ENCODE results near the gene LOXL1. TPM values are rescaled to one million over a fixed set of nuclear protein-coding genes. Genes with fewer than 3 reads are reported as not detected.

Gene LOXL1
- total RNA-seq, 1 experiment from 2014 or later: 249 TPM

DNA sequence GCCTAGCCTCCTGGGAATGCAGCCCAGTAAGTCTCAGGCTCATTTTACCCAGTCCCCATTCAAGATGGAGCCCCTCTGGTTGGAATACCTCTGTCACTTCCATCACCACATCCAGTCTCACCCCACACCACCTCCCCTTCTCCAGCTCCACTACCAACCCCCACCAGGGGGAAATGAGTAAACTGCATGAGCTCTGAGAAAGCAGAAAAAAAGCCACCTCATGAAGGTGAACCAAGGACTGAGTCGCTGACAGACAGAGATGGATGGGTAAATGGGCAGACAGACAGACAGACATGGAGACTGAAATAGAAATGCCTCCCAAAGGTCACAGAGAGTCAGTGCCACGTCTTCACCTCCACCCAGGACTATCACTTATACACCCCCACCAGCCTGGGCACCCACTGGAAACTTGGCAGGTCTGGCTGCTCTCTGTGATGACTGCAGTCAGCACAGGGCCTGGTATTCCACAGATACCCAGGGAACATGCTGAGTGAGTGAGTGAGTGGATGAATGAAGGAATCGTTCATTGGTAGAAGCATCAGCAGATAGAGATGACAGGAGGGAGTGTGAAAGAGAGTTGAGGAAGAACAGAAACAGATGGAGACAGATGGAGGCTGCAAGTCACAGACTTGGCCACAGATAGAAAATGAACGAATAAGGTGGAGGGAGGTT is 4.9 kb upstream of the LOXL1 start:
- Histone ChIP-seq H2AFZ (ENCODE audit: low read length) (no peak overlapping the region), H3K4me3 (ENCODE audit: low read length) (no peak overlapping the region), H4K20me1 (ENCODE audit: low read length) (no peaks in the 10 kb centered on the region), H3K9me2 (replicated peaks; ENCODE audit: low read length) (no peaks in the 10 kb centered on the region), H3K27me3 (ENCODE audit: low read length) (no peaks in the 10 kb centered on the region), H3K79me2 (ENCODE audit: low read length) (peaks cover 88% of the 10 kb centered on the region), H3F3A (ENCODE audit: low read length, unreplicated experiment) (peaks cover 7% of the 10 kb centered on the region), H3K4me1 (ENCODE audit: insufficient read depth, low read length) (peaks cover 94% of the 10 kb centered on the region), H3K9ac (ENCODE audit: low read length) (no peak overlapping the region), H3K9me3 (ENCODE audit: low read length) (no peaks in the 10 kb centered on the region), H3K4me2 (ENCODE audit: low read length) (peak overlapping the region; percentile 83; the same call in 1 of the 2 replicates), H3K36me3 (ENCODE audit: low read depth, low read length) (peaks cover 60% of the 10 kb centered on the region), H3K27ac (ENCODE audit: low read length) (peak overlapping the region; percentile 71)
- POLR2A ChIA-PET (ENCODE audit: unreplicated experiment): no interaction called here
- BruUV-seq (replicated peaks): no TSS peak
- DNase-seq (peak; percentile 46), ATAC-seq (no peak)
- intact Hi-C loops (cut with micrococcal nuclease): no loop called here
- CTCF ChIA-PET: no interaction called here
- TF ChIP-seq EZH2 (IDR thresholded peaks at IDR 0.05; ENCODE audit: low read length, unreplicated experiment) (no peak), EZH2phosphoT487 (IDR thresholded peaks at IDR 0.05; ENCODE audit: borderline replicate concordance, low read length) (no peak)
- TF ChIP-seq, protein P1, sequence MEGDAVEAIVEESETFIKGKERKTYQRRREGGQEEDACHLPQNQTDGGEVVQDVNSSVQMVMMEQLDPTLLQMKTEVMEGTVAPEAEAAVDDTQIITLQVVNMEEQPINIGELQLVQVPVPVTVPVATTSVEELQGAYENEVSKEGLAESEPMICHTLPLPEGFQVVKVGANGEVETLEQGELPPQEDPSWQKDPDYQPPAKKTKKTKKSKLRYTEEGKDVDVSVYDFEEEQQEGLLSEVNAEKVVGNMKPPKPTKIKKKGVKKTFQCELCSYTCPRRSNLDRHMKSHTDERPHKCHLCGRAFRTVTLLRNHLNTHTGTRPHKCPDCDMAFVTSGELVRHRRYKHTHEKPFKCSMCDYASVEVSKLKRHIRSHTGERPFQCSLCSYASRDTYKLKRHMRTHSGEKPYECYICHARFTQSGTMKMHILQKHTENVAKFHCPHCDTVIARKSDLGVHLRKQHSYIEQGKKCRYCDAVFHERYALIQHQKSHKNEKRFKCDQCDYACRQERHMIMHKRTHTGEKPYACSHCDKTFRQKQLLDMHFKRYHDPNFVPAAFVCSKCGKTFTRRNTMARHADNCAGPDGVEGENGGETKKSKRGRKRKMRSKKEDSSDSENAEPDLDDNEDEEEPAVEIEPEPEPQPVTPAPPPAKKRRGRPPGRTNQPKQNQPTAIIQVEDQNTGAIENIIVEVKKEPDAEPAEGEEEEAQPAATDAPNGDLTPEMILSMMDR (conservative IDR thresholded peaks at IDR 0.05; ENCODE audit: low read depth, low read length): no peak

DNA sequence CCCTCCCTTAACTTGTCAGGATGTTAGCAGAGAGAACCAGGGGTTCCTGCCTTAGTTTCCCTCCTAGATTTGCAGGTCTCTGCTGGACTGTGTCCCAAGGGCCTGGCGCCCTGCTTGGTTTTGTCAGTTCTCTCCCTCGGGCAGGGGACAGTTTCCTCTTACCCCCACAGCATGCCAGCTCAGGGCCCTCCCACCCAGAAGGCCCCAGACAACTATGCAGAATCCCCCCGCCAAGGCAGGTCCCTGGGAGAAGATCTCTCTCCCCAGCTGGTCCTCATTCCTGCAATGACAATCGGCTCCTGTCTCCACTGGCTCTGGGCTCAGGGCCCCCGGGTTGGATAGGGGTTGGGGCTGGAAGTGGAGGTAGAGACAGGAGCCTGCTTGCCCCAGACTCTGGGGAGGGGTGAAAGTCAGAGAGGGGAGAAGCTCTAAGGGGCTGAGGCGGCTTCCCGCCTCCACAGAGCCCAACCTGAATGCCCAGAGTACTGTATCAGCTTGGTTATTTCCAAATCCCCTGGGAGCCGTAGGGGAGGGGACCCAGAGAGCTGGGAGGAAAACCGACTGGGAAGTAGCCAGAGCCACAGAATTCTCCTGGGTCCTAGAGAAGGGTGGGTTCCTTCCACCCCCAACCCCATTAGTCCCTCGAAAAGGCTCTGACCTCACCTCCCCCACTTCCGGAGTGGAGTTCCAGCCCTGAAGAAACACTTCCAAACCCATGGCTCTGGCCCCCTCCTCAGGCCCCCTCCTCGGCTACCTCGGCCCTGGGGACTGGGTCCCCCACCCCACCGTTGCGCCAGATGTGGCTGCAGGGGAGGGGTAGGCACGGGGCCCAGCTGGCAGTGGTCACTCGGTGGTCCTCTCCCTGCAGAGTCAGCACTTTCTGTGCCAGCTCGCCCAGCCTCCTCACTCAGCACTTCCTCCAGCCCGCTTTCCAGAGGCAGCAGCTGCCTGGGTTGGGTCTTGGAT is 3.8 kb upstream of the LOXL1 start:
- H3K4me2 ChIP-seq (ENCODE audit: low read length): peak overlapping the region; percentile 83
- no peak for ATAC-seq
- ChIA-PET POLR2A (ENCODE audit: unreplicated experiment) (no interaction called here), CTCF (no interaction called here)
- H4K20me1 ChIP-seq (ENCODE audit: low read length): no peaks in the 10 kb centered on the region
- H2AFZ ChIP-seq (ENCODE audit: low read length): no peak overlapping the region
- BruUV-seq (replicated peaks): no TSS peak
- peaks cover 91% of the 10 kb centered on the region for H3K79me2 ChIP-seq (ENCODE audit: low read length)
- intact Hi-C loops (cut with micrococcal nuclease): no loop called here
- no peaks in the 10 kb centered on the region for H3K9me2 ChIP-seq (replicated peaks; ENCODE audit: low read length)
- peaks cover 50% of the 10 kb centered on the region for H3K36me3 ChIP-seq (ENCODE audit: low read depth, low read length)
- H3F3A ChIP-seq (ENCODE audit: low read length, unreplicated experiment): peaks cover 3% of the 10 kb centered on the region
- TF ChIP-seq, protein P1 (conservative IDR thresholded peaks at IDR 0.05; ENCODE audit: low read depth, low read length): no peak
- no peak for TF ChIP-seq EZH2 (IDR thresholded peaks at IDR 0.05; ENCODE audit: low read length, unreplicated experiment)
- TF ChIP-seq EZH2phosphoT487 (IDR thresholded peaks at IDR 0.05; ENCODE audit: borderline replicate concordance, low read length): no peak
- no peaks in the 10 kb centered on the region for H3K27me3 ChIP-seq (ENCODE audit: low read length)
- H3K9ac ChIP-seq (ENCODE audit: low read length): no peak overlapping the region
- H3K4me1 ChIP-seq (ENCODE audit: insufficient read depth, low read length): peaks cover 86% of the 10 kb centered on the region
- H3K9me3 ChIP-seq (ENCODE audit: low read length): no peaks in the 10 kb centered on the region
- peak overlapping the region; percentile 90; the same call in 1 of the 2 replicates for H3K4me3 ChIP-seq (ENCODE audit: low read length)
- peak overlapping the region; percentile 71 for H3K27ac ChIP-seq (ENCODE audit: low read length)
- no peak for DNase-seq

All from PC-3 (cell line).